K562 (cell line): Measurements from ENCODE around the gene FBXW7. TPM values are rescaled to one million over a fixed set of nuclear protein-coding genes. Genes with fewer than 3 reads are reported as not detected.

Source experiments
- ARID1B ChIP-seq: fragments of 450-650 bp; IDR thresholded peaks from 2 replicates; pipeline ENCODE4 v1.6.1; 2016; ENCODE audit warnings: antibody characterized with exemption, mild to moderate bottlenecking, inconsistent platforms
- CREB3 ChIP-seq: fragments of 450-650 bp; conservative IDR thresholded peaks from 2 replicates; pipeline ENCODE4 v1.6.1; 2016; ENCODE audit warnings: missing genetic modification characterization, low read depth, mild to moderate bottlenecking, missing compliant biosample characterization, moderate library complexity
- DACH1 ChIP-seq: fragments of 450-650 bp; IDR thresholded peaks from 2 replicates; pipeline ENCODE4 v1.6.1; 2018; ENCODE audit not compliant: partially characterized antibody
- FOXA1 ChIP-seq: fragments of 450-650 bp; IDR thresholded peaks from 2 replicates; pipeline ENCODE4 v1.6.1; 2016; ENCODE audit warnings: mild to moderate bottlenecking, borderline replicate concordance
- JUND ChIP-seq, 2 experiments: IDR thresholded peaks; 2 replicates in 1 of 2; 3 replicates in 1 of 2; pipeline ENCODE4 v1.6.1; 2011; ENCODE audit warnings: borderline replicate concordance in 2 of 2, low read depth in 2 of 2, low read length in 2 of 2, improper control_type of control experiment in 1 of 2, missing biosample characterization in 1 of 2, missing genetic modification characterization in 1 of 2, missing genetic modification reagents in 1 of 2
- MCM2 ChIP-seq: fragments of 450-650 bp; IDR thresholded peaks from 2 replicates; pipeline ENCODE4 v1.6.1; 2017; ENCODE audit warnings: low read depth, mild to moderate bottlenecking
- NONO ChIP-seq, 2 experiments: fragments of 200-400 bp in 1 of 2; fragments of 450-650 bp in 1 of 2; formaldehyde crosslinking in 1 of 2; IDR thresholded peaks; 2 replicates each; pipeline ENCODE4 v1.6.1; 2017; ENCODE audit warnings: low read depth in 2 of 2, mild to moderate bottlenecking in 2 of 2, moderate library complexity in 2 of 2, low read length in 1 of 2
- POLR2A ChIP-seq: fragments of 450-650 bp; conservative IDR thresholded peaks from 2 replicates; pipeline ENCODE4 v1.6.1; 2016
- YBX1 ChIP-seq: fragments of 450-650 bp; IDR thresholded peaks from 2 replicates; pipeline ENCODE4 v1.7.1; 2016; ENCODE audit warnings: mild to moderate bottlenecking
- ZBTB34 ChIP-seq: fragments of 250-450 bp; sonication (Bioruptor Pico); IDR thresholded peaks from 2 replicates; pipeline ENCODE4 v1.8.0; 2021; ENCODE audit warnings: mild to moderate bottlenecking, moderate library complexity
- ZC3H8 ChIP-seq: fragments of 450-650 bp; IDR thresholded peaks from 2 replicates; pipeline ENCODE4 v1.6.1; 2017
- ZNF23 ChIP-seq: fragments of 250-450 bp; sonication (Bioruptor Pico); IDR thresholded peaks from 2 replicates; pipeline ENCODE4 v1.4.0; 2020; ENCODE audit warnings: mild to moderate bottlenecking
- ZNF583 ChIP-seq: fragments of 250-450 bp; sonication (Bioruptor Pico); IDR thresholded peaks from 2 replicates; pipeline ENCODE4 v1.4.0; 2020
- polyA plus RNA-seq, 8 experiments: library from polyadenylated mRNA; depleted of rRNA in 4 of 8; stranded (reverse) in 5 of 8; unstranded in 3 of 8; fragments of >200 nt; fragmentation: Nextera tagmentation in 2 of 8; fragmentation: Illumina TruSeq in 1 of 8; extraction: Ambion mirVana in 2 of 8; extraction: Trizol in 1 of 8; gene quantifications; 2 replicates each; pipeline versions ENCODE4 v1.2.1 to v1.2.3, GENCODE V29; 2011 to 2014; ENCODE audit warnings: inconsistent platforms in 1 of 8, missing spikeins in 1 of 8
- total RNA-seq, 7 experiments: library from RNA; depleted of rRNA in 6 of 7; stranded (reverse); fragments of >200 nt in 6 of 7; fragmentation: Illumina TruSeq in 2 of 7; extraction: Trizol in 2 of 7; gene quantifications; 2 replicates each; pipeline versions ENCODE4 v1.2.1 to v1.2.3, GENCODE V29; 2011 to 2021; ENCODE audit warnings: low replicate concordance in 1 of 7
- TF ChIP-seq, protein P1 (sequence below): fragments of 450-650 bp; formaldehyde crosslinking; conservative IDR thresholded peaks from 2 replicates; pipeline ENCODE4 v1.4.0; 2022; ENCODE audit warnings: mild to moderate bottlenecking, missing genetic modification characterization
- TF ChIP-seq, protein P2 (sequence below): fragments of 250-450 bp; sonication (Bioruptor Pico); IDR thresholded peaks from 2 replicates; pipeline ENCODE4 v1.4.0; 2020
- TF ChIP-seq, protein P3 (sequence below): fragments of 250-450 bp; sonication (Bioruptor Pico); IDR thresholded peaks from 2 replicates; pipeline ENCODE4 v1.5.0; 2020; ENCODE audit warnings: mild to moderate bottlenecking
- TF ChIP-seq, protein P4 (sequence below): fragments of 450-650 bp; IDR thresholded peaks from 2 replicates; pipeline ENCODE4 v1.6.1; 2016; ENCODE audit warnings: missing biosample characterization, missing genetic modification characterization
- TF ChIP-seq, protein P5 (sequence below): sonication (generic); formaldehyde crosslinking; IDR thresholded peaks from 2 replicates; pipeline ENCODE4 v1.5.0; 2020; ENCODE audit warnings: missing genetic modification reagents

FBXW7 gene
- total and polyA plus RNA-seq, 9 of the 15 experiments (the other 6 are each of a cell fraction or from before 2014, with no cell fraction given): 6.8 to 44.2 (median 16.4) TPM

DNA sequence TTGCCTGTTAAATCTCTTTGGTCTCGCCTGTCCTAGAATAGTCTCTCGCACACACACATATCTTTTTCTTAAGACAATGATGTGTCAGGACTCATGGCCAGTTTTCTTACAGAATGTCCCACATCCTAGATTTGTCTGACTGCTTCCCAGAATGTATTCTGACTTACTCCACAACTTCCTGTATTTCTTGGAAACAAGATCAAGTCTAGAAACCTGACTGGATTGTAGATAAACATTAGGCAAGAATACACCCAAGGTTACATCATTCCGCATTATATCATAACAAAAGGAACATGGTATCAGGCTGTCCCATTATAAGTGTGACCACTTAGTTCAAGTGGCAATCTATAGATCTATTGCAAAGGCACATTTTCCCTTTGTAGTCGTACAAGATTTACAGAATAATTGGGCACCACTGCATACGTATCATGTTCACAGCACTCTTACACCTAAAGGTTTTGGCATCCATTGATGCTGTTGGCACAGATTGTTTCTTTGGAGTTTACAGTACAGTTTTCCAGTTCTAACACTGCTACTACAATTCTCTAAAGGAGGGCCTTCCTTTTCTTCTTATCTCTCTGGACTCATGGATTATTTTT, 56.4 kb downstream of the FBXW7 start (continued):
- no peak for TF ChIP-seq NONO (IDR thresholded peaks at IDR 0.05; ENCODE audit: low read depth in 2 of 2, low read length in 1 of 2)
- peak; percentile 39; the same call in 1 of the 2 replicates for TF ChIP-seq ARID1B
- TF ChIP-seq ZC3H8: no peak
- TF ChIP-seq, protein P1, sequence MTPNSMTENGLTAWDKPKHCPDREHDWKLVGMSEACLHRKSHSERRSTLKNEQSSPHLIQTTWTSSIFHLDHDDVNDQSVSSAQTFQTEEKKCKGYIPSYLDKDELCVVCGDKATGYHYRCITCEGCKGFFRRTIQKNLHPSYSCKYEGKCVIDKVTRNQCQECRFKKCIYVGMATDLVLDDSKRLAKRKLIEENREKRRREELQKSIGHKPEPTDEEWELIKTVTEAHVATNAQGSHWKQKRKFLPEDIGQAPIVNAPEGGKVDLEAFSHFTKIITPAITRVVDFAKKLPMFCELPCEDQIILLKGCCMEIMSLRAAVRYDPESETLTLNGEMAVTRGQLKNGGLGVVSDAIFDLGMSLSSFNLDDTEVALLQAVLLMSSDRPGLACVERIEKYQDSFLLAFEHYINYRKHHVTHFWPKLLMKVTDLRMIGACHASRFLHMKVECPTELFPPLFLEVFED: no peak
- no peak for TF ChIP-seq ZBTB34 (CRISPR knock-in tag)
- TF ChIP-seq, protein P2, sequence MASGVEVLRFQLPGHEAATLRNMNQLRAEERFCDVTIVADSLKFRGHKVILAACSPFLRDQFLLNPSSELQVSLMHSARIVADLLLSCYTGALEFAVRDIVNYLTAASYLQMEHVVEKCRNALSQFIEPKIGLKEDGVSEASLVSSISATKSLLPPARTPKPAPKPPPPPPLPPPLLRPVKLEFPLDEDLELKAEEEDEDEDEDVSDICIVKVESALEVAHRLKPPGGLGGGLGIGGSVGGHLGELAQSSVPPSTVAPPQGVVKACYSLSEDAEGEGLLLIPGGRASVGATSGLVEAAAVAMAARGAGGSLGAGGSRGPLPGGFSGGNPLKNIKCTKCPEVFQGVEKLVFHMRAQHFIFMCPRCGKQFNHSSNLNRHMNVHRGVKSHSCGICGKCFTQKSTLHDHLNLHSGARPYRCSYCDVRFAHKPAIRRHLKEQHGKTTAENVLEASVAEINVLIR (CRISPR knock-in tag): no peak
- TF ChIP-seq CREB3 (tag): no peak
- TF ChIP-seq, protein P3, sequence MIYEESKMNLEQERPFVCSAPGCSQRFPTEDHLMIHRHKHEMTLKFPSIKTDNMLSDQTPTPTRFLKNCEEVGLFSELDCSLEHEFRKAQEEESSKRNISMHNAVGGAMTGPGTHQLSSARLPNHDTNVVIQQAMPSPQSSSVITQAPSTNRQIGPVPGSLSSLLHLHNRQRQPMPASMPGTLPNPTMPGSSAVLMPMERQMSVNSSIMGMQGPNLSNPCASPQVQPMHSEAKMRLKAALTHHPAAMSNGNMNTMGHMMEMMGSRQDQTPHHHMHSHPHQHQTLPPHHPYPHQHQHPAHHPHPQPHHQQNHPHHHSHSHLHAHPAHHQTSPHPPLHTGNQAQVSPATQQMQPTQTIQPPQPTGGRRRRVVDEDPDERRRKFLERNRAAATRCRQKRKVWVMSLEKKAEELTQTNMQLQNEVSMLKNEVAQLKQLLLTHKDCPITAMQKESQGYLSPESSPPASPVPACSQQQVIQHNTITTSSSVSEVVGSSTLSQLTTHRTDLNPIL (CRISPR knock-in tag): no peak
- TF ChIP-seq POLR2A: no peak
- TF ChIP-seq, protein P4, sequence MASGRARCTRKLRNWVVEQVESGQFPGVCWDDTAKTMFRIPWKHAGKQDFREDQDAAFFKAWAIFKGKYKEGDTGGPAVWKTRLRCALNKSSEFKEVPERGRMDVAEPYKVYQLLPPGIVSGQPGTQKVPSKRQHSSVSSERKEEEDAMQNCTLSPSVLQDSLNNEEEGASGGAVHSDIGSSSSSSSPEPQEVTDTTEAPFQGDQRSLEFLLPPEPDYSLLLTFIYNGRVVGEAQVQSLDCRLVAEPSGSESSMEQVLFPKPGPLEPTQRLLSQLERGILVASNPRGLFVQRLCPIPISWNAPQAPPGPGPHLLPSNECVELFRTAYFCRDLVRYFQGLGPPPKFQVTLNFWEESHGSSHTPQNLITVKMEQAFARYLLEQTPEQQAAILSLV (tag): no peak
- TF ChIP-seq JUND (IDR thresholded peaks at IDR 0.05; ENCODE audit: borderline replicate concordance, low read depth, low read length): peak; percentile 65
- no peak; the same call in 2 of the 3 replicates for TF ChIP-seq JUND (tag; IDR thresholded peaks at IDR 0.05; ENCODE audit: borderline replicate concordance, low read depth, low read length)
- TF ChIP-seq FOXA1: no peak
- TF ChIP-seq, protein P5, sequence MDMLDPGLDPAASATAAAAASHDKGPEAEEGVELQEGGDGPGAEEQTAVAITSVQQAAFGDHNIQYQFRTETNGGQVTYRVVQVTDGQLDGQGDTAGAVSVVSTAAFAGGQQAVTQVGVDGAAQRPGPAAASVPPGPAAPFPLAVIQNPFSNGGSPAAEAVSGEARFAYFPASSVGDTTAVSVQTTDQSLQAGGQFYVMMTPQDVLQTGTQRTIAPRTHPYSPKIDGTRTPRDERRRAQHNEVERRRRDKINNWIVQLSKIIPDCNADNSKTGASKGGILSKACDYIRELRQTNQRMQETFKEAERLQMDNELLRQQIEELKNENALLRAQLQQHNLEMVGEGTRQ (CRISPR knock-in tag): no peak
- TF ChIP-seq YBX1: no peak
- no peak for TF ChIP-seq DACH1
- no peak for TF ChIP-seq ZNF23 (CRISPR knock-in tag)
- no peak for TF ChIP-seq ZNF583 (CRISPR knock-in tag)
- TF ChIP-seq MCM2: no peak
